Measurements from ENCODE around the gene TBCC. TPM values are rescaled to one million over a fixed set of nuclear protein-coding genes. Genes with fewer than 3 reads are reported as not detected.

TBCC gene, protein sequence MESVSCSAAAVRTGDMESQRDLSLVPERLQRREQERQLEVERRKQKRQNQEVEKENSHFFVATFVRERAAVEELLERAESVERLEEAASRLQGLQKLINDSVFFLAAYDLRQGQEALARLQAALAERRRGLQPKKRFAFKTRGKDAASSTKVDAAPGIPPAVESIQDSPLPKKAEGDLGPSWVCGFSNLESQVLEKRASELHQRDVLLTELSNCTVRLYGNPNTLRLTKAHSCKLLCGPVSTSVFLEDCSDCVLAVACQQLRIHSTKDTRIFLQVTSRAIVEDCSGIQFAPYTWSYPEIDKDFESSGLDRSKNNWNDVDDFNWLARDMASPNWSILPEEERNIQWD
- total RNA-seq: 10 to 100 TPM; 37.2 to 49.0 TPM

DNA sequence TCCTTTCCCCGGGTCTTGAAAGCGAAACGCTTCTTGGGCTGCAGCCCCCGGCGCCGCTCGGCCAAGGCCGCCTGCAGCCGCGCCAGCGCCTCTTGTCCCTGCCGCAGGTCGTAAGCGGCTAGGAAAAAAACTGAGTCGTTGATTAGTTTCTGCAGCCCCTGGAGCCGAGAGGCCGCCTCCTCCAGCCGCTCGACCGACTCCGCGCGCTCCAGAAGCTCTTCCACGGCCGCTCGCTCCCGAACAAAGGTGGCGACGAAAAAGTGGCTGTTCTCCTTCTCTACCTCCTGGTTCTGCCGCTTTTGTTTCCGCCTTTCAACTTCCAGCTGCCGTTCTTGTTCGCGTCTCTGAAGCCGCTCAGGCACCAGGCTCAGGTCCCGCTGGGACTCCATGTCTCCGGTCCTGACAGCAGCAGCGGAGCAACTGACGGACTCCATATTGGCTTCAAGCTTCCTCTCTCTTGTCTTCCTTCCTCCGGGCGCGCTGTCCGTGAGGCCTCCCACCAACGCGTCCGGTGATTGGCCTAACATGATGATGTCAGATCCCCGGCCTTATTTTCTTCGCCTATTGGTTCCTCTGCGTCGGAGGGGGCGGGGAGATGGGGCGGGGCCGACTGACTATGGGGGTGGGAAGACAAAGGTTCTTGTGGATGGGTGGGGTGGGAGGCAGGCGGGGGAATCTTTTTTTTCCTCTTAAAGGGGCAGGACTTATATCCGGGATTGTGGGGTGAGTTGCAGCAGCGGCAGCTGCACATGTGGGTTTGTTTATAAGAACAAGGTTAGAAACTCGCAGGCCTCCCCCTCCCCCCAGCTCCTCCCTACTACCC lies at the start of gene TBCC:
TSS of gene TBCC (minus strand) at position 464 of the 823 bp plus-strand sequence. CDS start at position 434, 30 bp downstream.

GRCh38 chr6:42781796-42782688 lies 36.1 kb upstream of the TBCC start, which contains the start of gene BICRAL:
Gene BICRAL (plus strand): TSS chr6:42782052. CDS start chr6:42822023, 39,971 bp downstream.

DNA sequence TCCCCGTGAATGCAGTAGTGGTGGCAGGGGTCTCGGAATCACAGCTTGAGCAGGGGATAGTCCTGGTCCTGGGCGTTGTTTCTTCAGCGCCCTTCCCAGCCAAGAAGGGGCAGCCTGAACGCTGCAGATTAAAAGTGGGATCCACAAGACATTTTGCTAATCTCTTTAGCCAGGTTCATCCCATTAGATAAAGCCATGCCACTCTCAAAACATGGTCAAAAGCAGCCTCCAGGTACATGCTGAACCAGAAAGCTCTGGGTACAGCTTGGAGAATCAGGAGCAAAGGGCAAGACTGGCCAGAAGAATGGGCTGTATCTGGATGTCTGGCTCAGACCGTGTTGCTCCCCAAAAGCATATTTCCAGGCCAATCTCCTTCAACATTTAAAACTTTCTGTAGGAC lies 23.4 kb downstream of the TBCC start, which contains the start of gene PRPH2:
TSS of gene PRPH2 (minus strand) at position 101 of the 400 bp plus-strand sequence. CDS start 263 bp downstream, outside the sequence.

Other genes starting within 250 kb of the TBCC start
- 10 to 100 TPM; 20.6 to 22.0 TPM for gene UBR2, start 182.1 kb downstream of the TBCC start, total RNA-seq
- under 1 TPM; under 0.01 to 0.34 TPM for gene PRPH2, start 23.5 kb downstream of the TBCC start, total RNA-seq
- gene BICRAL, start 35.9 kb upstream of the TBCC start, total RNA-seq: 1 to 10 TPM; 4.7 to 4.8 TPM
- 100 to 1,000 TPM; 113 to 149 TPM for gene RPL7L1, start 133.5 kb upstream of the TBCC start, total RNA-seq
- gene PTCRA, start 169.9 kb upstream of the TBCC start, total RNA-seq: under 1 TPM in 1 of 2 donors, not detected in 1; 0.33 TPM
- gene CNPY3, start 183.4 kb upstream of the TBCC start, total RNA-seq: 10 to 100 TPM; 19.6 to 39.6 TPM
- gene GNMT, start 214.7 kb upstream of the TBCC start, total RNA-seq: not detected
- 10 to 100 TPM; 20.3 to 27.5 TPM for gene PEX6, start 233.1 kb upstream of the TBCC start, total RNA-seq
- gene PPP2R5D, start 238.5 kb upstream of the TBCC start, total RNA-seq: 10 to 100 TPM; 48.5 to 65.6 TPM

All from melanocyte of skin (primary cell).